Activated CD8-positive, alpha-beta memory T cell treated with anti-CD3 and anti-CD28 coated beads for 48 hours (primary cell): ENCODE results near the gene TMCO2.
A peak's percentile ranks its signal among the peaks of the same experiment; 100 is the strongest.

Source experiments
- DNase-seq, 3 experiments: peaks; one replicate each; pipeline ENCODE4 v3.0.0-alpha.2; 2020; ENCODE audit warnings: low read depth in 2 of 3, low spot score in 2 of 3

TMCO2 gene

GRCh38 chr1:40257688-40258444, 10.1 kb downstream of the TMCO2 start, which contains the start of gene ZMPSTE24:
Gene ZMPSTE24 (plus strand): TSS chr1:40258236. CDS start chr1:40258272, 36 bp downstream.
- DNase-seq, result peak; percentile 90 to 94 (median 92)

- no peak for DNase-seq
Observed at GRCh38 chr1:40258445-40258769, 10.7 kb downstream of the TMCO2 start.

GRCh38 chr1:40264354-40264781, 16.6 kb downstream of the TMCO2 start:
- DNase-seq, result no peak

GRCh38 chr1:40265298-40265697, 17.6 kb downstream of the TMCO2 start:
- DNase-seq, result no peak

- no peak for DNase-seq
Observed at GRCh38 chr1:40265919-40266318, 18.2 kb downstream of the TMCO2 start.

- no peak for DNase-seq
Observed at GRCh38 chr1:40266786-40267535, 19.2 kb downstream of the TMCO2 start.

GRCh38 chr1:40267767-40268187, 20.0 kb downstream of the TMCO2 start:
- DNase-seq, result no peak

- no peak for DNase-seq
Observed at GRCh38 chr1:40268211-40268610, 20.5 kb downstream of the TMCO2 start.

GRCh38 chr1:40270152-40270834, 22.6 kb downstream of the TMCO2 start:
- DNase-seq, result no peak

- no peak for DNase-seq
Observed at GRCh38 chr1:40272653-40273213, 25.0 kb downstream of the TMCO2 start.

- no peak for DNase-seq
Observed at GRCh38 chr1:40273547-40274166, 25.9 kb downstream of the TMCO2 start.

GRCh38 chr1:40274331-40274730, 26.6 kb downstream of the TMCO2 start:
- no peak for DNase-seq

- no peak for DNase-seq
Observed at GRCh38 chr1:40276122-40276521, 28.4 kb downstream of the TMCO2 start.

- no peak for DNase-seq
Observed at GRCh38 chr1:40281853-40282252, 34.1 kb downstream of the TMCO2 start.

- DNase-seq, result no peak
Observed at GRCh38 chr1:40291293-40291692, 43.6 kb downstream of the TMCO2 start.

GRCh38 chr1:40299366-40300248, 51.9 kb downstream of the TMCO2 start:
- DNase-seq, result no peak

GRCh38 chr1:40300249-40300567, 52.5 kb downstream of the TMCO2 start:
- DNase-seq, result no peak

- DNase-seq, result no peak
Observed at GRCh38 chr1:40300651-40301050, 52.9 kb downstream of the TMCO2 start.

GRCh38 chr1:40301066-40301465, 53.3 kb downstream of the TMCO2 start:
- DNase-seq, result no peak
